Epithelial cell of proximal tubule (primary cell): ENCODE measurements around the gene RENBP. TPM values are rescaled to one million over a fixed set of nuclear protein-coding genes. Genes with fewer than 3 reads are reported as not detected.

Source experiments
- DNase-seq: peaks from one replicate; pipeline ENCODE4 v3.0.0-alpha.2; 2011; ENCODE audit warnings: low read depth
- H3K4me3 ChIP-seq: 2 replicates; pipeline ENCODE4 v1.5.1; 2011; ENCODE audit warnings: low read depth, mild to moderate bottlenecking, low read length
- CTCF ChIP-seq: conservative IDR thresholded peaks from 2 replicates; pipeline ENCODE4 v1.5.1; 2012; ENCODE audit warnings: low read depth, mild to moderate bottlenecking, low read length
- total RNA-seq: library from RNA; depleted of rRNA; stranded (reverse); fragments of >200 nt; gene quantifications from 2 replicates; pipeline ENCODE4 v1.2.3, GENCODE V29; 2015

RENBP gene
- total RNA-seq, 1 donor from 2014 or later, result 0.92 TPM

- H3K4me3 ChIP-seq, result no peak overlapping the region
- no peak for TF ChIP-seq CTCF
- DNase-seq, result no peak
Observed at GRCh38 chrX:153960077-153960476, 15.6 kb upstream of the RENBP start.

- H3K4me3 ChIP-seq, result no peak overlapping the region
- no peak for DNase-seq
- no peak for TF ChIP-seq CTCF
Observed at GRCh38 chrX:153959649-153960048, 15.2 kb upstream of the RENBP start.

GRCh38 chrX:153958605-153959004, 14.2 kb upstream of the RENBP start:
- H3K4me3 ChIP-seq, result no peak overlapping the region
- no peak for DNase-seq
- no peak for TF ChIP-seq CTCF

GRCh38 chrX:153957224-153957623, 12.8 kb upstream of the RENBP start:
- no peak for DNase-seq
- TF ChIP-seq CTCF, result no peak
- H3K4me3 ChIP-seq, result no peak overlapping the region

- TF ChIP-seq CTCF, result no peak
- DNase-seq, result no peak
Observed at GRCh38 chrX:153956044-153956907, 11.8 kb upstream of the RENBP start.

GRCh38 chrX:153955228-153955732, 10.8 kb upstream of the RENBP start:
- no peak overlapping the region for H3K4me3 ChIP-seq
- no peak for DNase-seq
- TF ChIP-seq CTCF, result no peak

More at GRCh38 chrX:153956044-153956907, 11.8 kb upstream of the RENBP start:
- H3K4me3 ChIP-seq, result no peak overlapping the region

GRCh38 chrX:153954558-153955227, 10.2 kb upstream of the RENBP start:
- DNase-seq, result no peak
- H3K4me3 ChIP-seq, result no peak overlapping the region
- no peak for TF ChIP-seq CTCF
